HFFc6 (cell line): ENCODE measurements around the gene ARFGAP1. TPM values are rescaled to one million over a fixed set of nuclear protein-coding genes. Genes with fewer than 3 reads are reported as not detected.
A peak's percentile ranks its signal among the peaks of the same experiment; 100 is the strongest.

Experiments used
- DNase-seq: peaks from one replicate; pipeline ENCODE4 v3.0.0-alpha.2; 2018
- H3K27ac Mint-ChIP-seq: 2 replicates; pipeline ENCODE4 v1.8.0; 2020; ENCODE audit warnings: mild to moderate bottlenecking, mixed read lengths
- H3K27me3 Mint-ChIP-seq: 2 replicates; pipeline ENCODE4 v1.8.0; 2021; ENCODE audit warnings: mild to moderate bottlenecking, moderate library complexity, mixed read lengths; ENCODE audit not compliant: insufficient read depth
- H3K36me3 Mint-ChIP-seq: 2 replicates; pipeline ENCODE4 v1.8.0; 2021; ENCODE audit warnings: low read depth, mixed read lengths
- H3K4me1 Mint-ChIP-seq: 2 replicates; pipeline ENCODE4 v1.8.0; 2020; ENCODE audit warnings: low read depth, mixed read lengths
- H3K4me3 Mint-ChIP-seq: 2 replicates; pipeline ENCODE4 v1.8.0; 2020; ENCODE audit warnings: mild to moderate bottlenecking, moderate library complexity, mixed read lengths
- H3K9me3 Mint-ChIP-seq: 2 replicates; pipeline ENCODE4 v1.8.0; 2020; ENCODE audit warnings: mild to moderate bottlenecking, mixed read lengths
- total RNA-seq, 6 experiments: library from RNA; stranded (reverse); fragmentation: NEBNext Ultra II Directional; extraction: Animal tissue kit (Norgen Biotek cat#: 25700); gene quantifications; 2 replicates in 1 of 6; 3 replicates in 5 of 6; pipeline ENCODE4 v1.2.3, GENCODE V29; 2021
- TF ChIP-seq, protein P1 (sequence below): fragments of 200-600 bp; sonication (generic); IDR thresholded peaks from 2 replicates; pipeline ENCODE4 v1.5.0; 2021; ENCODE audit warnings: antibody characterized with exemption, mild to moderate bottlenecking

ARFGAP1 gene
- total RNA-seq, 6 experiments from 2014 or later = 106 to 123 (median 112) TPM

- no peak for DNase-seq
- Mint-ChIP-seq H3K4me3 (peak overlapping the region; percentile 83), H3K27me3 (peaks cover 5% of the 10 kb centered on the region), H3K36me3 (no peaks in the 10 kb centered on the region), H3K4me1 (peaks cover 35% of the 10 kb centered on the region), H3K27ac (peak overlapping the region; percentile 91), H3K9me3 (no peaks in the 10 kb centered on the region)
- TF ChIP-seq, protein P1, sequence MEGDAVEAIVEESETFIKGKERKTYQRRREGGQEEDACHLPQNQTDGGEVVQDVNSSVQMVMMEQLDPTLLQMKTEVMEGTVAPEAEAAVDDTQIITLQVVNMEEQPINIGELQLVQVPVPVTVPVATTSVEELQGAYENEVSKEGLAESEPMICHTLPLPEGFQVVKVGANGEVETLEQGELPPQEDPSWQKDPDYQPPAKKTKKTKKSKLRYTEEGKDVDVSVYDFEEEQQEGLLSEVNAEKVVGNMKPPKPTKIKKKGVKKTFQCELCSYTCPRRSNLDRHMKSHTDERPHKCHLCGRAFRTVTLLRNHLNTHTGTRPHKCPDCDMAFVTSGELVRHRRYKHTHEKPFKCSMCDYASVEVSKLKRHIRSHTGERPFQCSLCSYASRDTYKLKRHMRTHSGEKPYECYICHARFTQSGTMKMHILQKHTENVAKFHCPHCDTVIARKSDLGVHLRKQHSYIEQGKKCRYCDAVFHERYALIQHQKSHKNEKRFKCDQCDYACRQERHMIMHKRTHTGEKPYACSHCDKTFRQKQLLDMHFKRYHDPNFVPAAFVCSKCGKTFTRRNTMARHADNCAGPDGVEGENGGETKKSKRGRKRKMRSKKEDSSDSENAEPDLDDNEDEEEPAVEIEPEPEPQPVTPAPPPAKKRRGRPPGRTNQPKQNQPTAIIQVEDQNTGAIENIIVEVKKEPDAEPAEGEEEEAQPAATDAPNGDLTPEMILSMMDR = no peak
These were observed 39.6 kb upstream of the ARFGAP1 start for GRCh38 chr20:63233061-63233344.

- no peak overlapping the region for H3K4me3 Mint-ChIP-seq
- H3K9me3 Mint-ChIP-seq = no peaks in the 10 kb centered on the region
- no peak for DNase-seq
- H3K36me3 Mint-ChIP-seq = no peaks in the 10 kb centered on the region
- H3K4me1 Mint-ChIP-seq = peaks cover 35% of the 10 kb centered on the region
- H3K27me3 Mint-ChIP-seq = no peaks in the 10 kb centered on the region; the same call in none of the 2 replicates
- TF ChIP-seq, protein P1 = no peak
- H3K27ac Mint-ChIP-seq = no peak overlapping the region
These were observed 38.7 kb upstream of the ARFGAP1 start for GRCh38 chr20:63233924-63234323.

GRCh38 chr20:63234693-63235398, 37.8 kb upstream of the ARFGAP1 start:
- Mint-ChIP-seq H3K9me3 (no peaks in the 10 kb centered on the region), H3K4me1 (peaks cover 34% of the 10 kb centered on the region), H3K27me3 (peaks cover 2% of the 10 kb centered on the region; the same call in 1 of the 2 replicates), H3K36me3 (no peaks in the 10 kb centered on the region), H3K27ac (no peak overlapping the region), H3K4me3 (no peak overlapping the region)
- DNase-seq = no peak
- TF ChIP-seq, protein P1 = peak; percentile 36; the same call in 1 of the 2 replicates

DNA sequence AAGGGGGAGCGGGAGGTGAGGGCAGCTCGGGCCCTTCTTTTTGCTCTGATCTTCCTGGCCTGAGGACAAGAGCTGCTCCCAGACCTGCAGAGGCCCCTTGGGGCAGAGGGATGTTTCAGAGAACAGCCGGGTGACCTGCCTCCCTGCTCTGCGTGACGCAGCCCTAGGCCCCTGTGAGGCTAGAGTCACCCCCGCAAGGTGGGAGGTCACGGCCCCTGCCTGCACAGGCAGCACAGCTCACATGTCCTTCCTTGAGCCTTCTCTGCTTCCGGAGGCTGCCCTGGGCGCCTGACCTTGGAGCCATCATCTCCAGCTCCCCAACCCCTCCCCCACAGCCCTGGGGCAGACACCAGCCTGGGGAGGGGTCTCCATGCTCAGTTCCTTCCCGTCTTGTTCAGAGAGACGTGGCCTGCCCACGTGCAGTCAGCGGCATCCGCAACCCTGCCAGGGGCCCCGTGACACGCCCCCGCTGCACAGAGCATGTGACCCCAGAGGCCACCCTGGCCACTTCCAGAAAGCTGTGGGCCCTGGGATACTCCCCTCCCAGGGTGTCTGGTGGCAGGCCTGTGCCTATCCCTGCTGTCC, 37.1 kb upstream of the ARFGAP1 start, which contains the start of gene BIRC7:
BIRC7 (plus strand) TSS at position 507 of the 585 bp plus-strand sequence. CDS start 192 bp downstream, outside the sequence.
- peaks cover 28% of the 10 kb centered on the region for H3K4me1 Mint-ChIP-seq
- peaks cover 4% of the 10 kb centered on the region for H3K27me3 Mint-ChIP-seq
- no peak within 1 kb of the TSS for H3K27ac Mint-ChIP-seq
- no peaks in the 10 kb centered on the region for H3K9me3 Mint-ChIP-seq
- H3K4me3 Mint-ChIP-seq = no peak within 1 kb of the TSS
- no peak for DNase-seq
- no peaks in the 10 kb centered on the region for H3K36me3 Mint-ChIP-seq
- TF ChIP-seq, protein P1 = no peak

GRCh38 chr20:63236116-63236837, 36.3 kb upstream of the ARFGAP1 start:
- no peak overlapping the region for H3K27ac Mint-ChIP-seq
- no peak overlapping the region for H3K4me3 Mint-ChIP-seq

More at GRCh38 chr20:63236116-63236837, 36.3 kb upstream of the ARFGAP1 start:
- H3K9me3 Mint-ChIP-seq = no peaks in the 10 kb centered on the region
- no peak for DNase-seq
- H3K4me1 Mint-ChIP-seq = peaks cover 20% of the 10 kb centered on the region
- no peaks in the 10 kb centered on the region for H3K36me3 Mint-ChIP-seq
- TF ChIP-seq, protein P1 = no peak
- H3K27me3 Mint-ChIP-seq = peaks cover 6% of the 10 kb centered on the region
